Stimulated activated CD8-positive, alpha-beta memory T cell treated with anti-CD3 and anti-CD28 coated beads, Interleukin-12 subunit alpha, Interleukin-12 subunit beta, amount 100 ng/mL, for 24 hours (primary cell): Measurements from ENCODE around the gene AMBRA1.
A peak's percentile ranks its signal among the peaks of the same experiment; 100 is the strongest.

Experiments
- DNase-seq: peaks from one replicate; pipeline ENCODE4 v3.0.0-alpha.2; 2020; ENCODE audit errors: extremely low read depth

Gene AMBRA1, protein sequence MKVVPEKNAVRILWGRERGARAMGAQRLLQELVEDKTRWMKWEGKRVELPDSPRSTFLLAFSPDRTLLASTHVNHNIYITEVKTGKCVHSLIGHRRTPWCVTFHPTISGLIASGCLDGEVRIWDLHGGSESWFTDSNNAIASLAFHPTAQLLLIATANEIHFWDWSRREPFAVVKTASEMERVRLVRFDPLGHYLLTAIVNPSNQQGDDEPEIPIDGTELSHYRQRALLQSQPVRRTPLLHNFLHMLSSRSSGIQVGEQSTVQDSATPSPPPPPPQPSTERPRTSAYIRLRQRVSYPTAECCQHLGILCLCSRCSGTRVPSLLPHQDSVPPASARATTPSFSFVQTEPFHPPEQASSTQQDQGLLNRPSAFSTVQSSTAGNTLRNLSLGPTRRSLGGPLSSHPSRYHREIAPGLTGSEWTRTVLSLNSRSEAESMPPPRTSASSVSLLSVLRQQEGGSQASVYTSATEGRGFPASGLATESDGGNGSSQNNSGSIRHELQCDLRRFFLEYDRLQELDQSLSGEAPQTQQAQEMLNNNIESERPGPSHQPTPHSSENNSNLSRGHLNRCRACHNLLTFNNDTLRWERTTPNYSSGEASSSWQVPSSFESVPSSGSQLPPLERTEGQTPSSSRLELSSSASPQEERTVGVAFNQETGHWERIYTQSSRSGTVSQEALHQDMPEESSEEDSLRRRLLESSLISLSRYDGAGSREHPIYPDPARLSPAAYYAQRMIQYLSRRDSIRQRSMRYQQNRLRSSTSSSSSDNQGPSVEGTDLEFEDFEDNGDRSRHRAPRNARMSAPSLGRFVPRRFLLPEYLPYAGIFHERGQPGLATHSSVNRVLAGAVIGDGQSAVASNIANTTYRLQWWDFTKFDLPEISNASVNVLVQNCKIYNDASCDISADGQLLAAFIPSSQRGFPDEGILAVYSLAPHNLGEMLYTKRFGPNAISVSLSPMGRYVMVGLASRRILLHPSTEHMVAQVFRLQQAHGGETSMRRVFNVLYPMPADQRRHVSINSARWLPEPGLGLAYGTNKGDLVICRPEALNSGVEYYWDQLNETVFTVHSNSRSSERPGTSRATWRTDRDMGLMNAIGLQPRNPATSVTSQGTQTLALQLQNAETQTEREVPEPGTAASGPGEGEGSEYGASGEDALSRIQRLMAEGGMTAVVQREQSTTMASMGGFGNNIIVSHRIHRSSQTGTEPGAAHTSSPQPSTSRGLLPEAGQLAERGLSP (N-terminal part only)

GRCh38 chr11:46593550-46594373, at the start of gene AMBRA1:
Gene AMBRA1 (minus strand): TSS chr11:46594023. CDS start chr11:46548380, 45,643 bp downstream.
- peak; percentile 51 for DNase-seq

DNA sequence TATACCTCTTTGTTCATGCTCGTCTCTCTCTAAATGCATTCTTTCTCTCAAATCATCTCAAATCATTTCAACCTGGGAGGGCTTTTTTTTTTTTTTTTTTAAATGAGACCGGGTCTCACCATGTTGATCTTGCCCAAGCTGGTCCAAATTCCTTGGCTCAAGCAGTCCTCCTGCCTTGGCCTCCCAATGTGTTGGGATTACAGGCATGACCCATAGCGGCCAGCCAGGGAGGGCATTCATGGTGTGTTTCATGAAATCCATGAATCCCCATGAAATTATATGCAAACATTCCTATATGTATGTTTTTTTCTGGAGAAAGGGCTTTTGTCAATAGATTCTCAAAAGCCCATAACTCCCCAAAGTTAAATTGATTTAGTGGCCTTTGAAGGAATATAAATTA, 49.7 kb upstream of the AMBRA1 start:
- no peak for DNase-seq

GRCh38 chr11:46642627-46643335, 49.0 kb upstream of the AMBRA1 start:
- DNase-seq, result no peak

DNA sequence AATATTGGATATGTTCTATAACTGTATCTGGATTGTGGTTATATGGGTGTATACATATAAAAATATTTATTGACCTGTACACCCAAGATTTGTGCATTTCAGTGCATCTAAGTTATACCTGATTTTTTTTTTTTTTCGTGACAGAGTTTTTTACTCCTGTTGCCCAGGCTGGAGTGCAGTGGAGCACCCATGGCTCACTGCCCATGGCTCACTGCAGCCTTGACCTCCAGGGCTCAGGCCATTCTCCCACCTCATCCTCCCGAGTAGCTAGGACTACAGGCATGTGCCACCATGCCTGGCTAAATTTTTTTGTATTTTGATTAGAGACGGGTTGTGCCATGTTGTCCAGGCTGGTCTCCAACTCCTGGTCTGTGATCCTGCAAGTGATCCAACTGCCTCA, 47.8 kb upstream of the AMBRA1 start:
- DNase-seq, result no peak

DNA sequence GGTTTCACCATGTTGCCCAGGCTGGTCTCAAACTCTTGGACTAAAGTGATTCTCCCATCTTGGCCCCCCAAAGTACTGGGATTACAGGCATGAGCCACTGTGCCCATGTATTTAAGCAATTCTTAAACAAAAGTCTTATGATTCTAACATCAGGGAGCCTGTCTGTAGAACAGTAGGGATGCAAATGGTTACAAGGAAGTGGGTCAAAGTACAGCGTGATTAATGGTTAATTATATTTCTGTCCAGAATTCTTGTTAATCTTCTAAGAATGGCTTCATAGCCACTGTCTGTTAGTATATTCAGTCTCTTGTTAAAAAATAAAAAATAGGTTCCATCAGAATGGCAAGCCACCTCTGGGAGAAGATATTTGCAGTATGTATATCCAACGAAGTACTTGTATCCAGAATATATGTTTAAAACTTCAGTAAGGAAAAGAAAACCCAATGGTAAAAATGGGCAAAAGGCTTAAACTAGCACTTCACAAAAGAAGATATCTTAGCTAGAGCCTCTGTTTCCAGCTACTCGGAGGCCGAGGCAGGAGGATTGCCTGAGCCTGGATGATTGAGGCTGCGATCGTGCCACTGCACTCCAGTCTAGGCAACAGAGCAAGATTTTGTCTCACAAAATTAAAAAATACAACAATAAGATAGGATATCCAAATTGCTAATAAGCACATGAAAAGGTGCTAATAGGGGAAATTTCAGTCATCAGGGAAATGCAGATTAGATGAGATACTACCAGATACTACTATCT, 46.4 kb upstream of the AMBRA1 start:
- DNase-seq, result no peak

- DNase-seq, result no peak
These were observed 45.5 kb upstream of the AMBRA1 start for GRCh38 chr11:46639197-46639839.

DNA sequence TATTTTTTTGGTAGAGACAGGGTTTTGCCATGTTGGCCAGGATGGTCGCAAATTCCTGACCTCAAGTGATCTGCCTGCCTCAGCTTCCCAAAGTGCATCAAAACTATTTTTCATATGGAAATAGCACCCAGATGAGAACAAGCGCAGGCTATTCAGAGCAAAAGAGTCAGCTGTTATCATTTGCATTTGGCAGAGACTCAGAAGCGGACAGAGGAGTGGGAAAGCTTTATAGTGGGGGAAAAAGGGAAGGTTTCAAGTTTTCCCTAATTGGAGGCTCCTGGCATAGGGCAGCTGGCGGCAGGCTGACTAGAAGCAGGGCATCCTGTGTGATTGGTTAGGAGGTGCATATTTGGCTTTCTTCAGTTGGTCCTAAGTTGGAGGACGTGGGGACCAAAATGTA, 43.7 kb upstream of the AMBRA1 start:
- no peak for DNase-seq

- no peak for DNase-seq
These were observed 41.8 kb upstream of the AMBRA1 start for GRCh38 chr11:46635557-46636139.

- no peak for DNase-seq
These were observed 39.7 kb upstream of the AMBRA1 start for GRCh38 chr11:46633291-46634217.

DNA sequence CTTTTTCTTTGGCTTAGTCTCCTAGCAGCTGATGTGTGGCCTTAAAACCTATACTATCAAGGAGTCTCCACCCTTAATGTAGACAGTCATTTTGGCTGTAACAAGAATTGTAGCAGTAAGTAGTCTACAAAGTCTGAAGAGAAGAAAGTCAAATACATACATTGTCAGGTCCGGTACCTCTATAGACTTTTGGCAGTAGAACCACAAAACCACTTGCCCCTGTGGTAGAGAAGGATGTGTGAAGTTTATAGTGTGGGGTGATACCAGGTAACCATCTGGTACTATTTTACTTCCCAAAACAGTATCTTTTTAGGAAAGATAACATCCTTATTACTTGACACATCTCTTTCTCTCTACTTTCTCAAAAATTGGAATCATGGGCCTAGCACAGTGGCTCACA, 38.7 kb upstream of the AMBRA1 start:
- DNase-seq, result no peak

DNA sequence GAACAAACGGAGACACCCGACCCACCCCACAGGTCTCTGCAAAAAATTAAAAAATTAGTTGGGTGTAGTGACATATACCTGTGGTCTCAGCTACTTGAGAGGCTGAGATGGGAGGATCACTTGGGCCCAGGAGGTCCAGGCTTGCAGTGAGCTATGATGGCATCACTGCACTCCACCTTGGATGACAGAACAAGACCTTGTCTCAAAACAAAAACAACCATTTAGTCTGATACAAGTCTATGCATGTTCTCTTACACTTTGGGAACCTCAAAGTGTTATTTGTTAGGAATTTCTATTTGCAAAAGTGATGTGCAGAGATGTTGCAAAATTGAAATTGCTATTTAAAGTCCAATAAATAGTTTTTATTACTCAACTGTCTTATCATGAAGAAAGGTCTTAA, 37.9 kb upstream of the AMBRA1 start:
- DNase-seq, result no peak

GRCh38 chr11:46630237-46630636, 36.4 kb upstream of the AMBRA1 start:
- DNase-seq, result no peak

- no peak for DNase-seq
These were observed 35.1 kb upstream of the AMBRA1 start for GRCh38 chr11:46628961-46629360.

GRCh38 chr11:46625406-46625805, 31.6 kb upstream of the AMBRA1 start:
- no peak for DNase-seq

GRCh38 chr11:46618837-46619236, 25.0 kb upstream of the AMBRA1 start:
- DNase-seq, result no peak

GRCh38 chr11:46617972-46618314, 24.1 kb upstream of the AMBRA1 start:
- DNase-seq, result no peak

GRCh38 chr11:46617134-46617971, 23.5 kb upstream of the AMBRA1 start, which contains the start of the genes ATG13 and HARBI1:
Gene ATG13 (plus strand): TSS chr11:46617553. CDS start chr11:46644292, 26,739 bp downstream.
Gene HARBI1 (minus strand): TSS chr11:46617227. CDS start chr11:46616237, 990 bp downstream.
- DNase-seq, result peak; percentile 86
